Sigmoid colon (tissue), 7 donors: ENCODE results near the gene MAMDC2. TPM values are rescaled to one million over a fixed set of nuclear protein-coding genes. Genes with fewer than 3 reads are reported as not detected.
A peak's percentile ranks its signal among the peaks of the same experiment; 100 is the strongest.

Source experiments
- DNase-seq: peaks from one replicate; pipeline ENCODE4 v3.0.0-alpha.2; 2019
- H3K27ac ChIP-seq, 4 donors: fragments of 200-600 bp; sonication (generic); one replicate each; pipeline ENCODE4 v1.5.1; 2016 to 2019; ENCODE audit warnings: mild to moderate bottlenecking in 1 of 4
- H3K27me3 ChIP-seq, 3 donors: fragments of 200-600 bp; sonication (generic); one replicate each; pipeline ENCODE4 v1.5.1; 2019; ENCODE audit warnings: mild to moderate bottlenecking in 1 of 3
- H3K36me3 ChIP-seq, 4 donors: fragments of 200-600 bp; sonication (generic); one replicate each; pipeline ENCODE4 v1.5.1; 2016 to 2019
- H3K4me1 ChIP-seq, 4 donors: fragments of 200-600 bp; sonication (generic); one replicate each; pipeline ENCODE4 v1.5.1; 2017 to 2019
- H3K4me3 ChIP-seq, 4 donors: fragments of 200-600 bp; sonication (generic); one replicate each; pipeline ENCODE4 v1.5.1; 2017 to 2019; ENCODE audit warnings: mild to moderate bottlenecking in 2 of 4, moderate library complexity in 1 of 4
- H3K9me3 ChIP-seq, 4 donors: fragments of 200-600 bp in 3 of 4; sonication (generic) in 3 of 4; one replicate each; pipeline versions ENCODE4 v1.5.1 to v1.6.1; 2013 to 2019
- CTCF ChIP-seq, 4 experiments: fragments of 450-650 bp in 3 of 4; fragments of 200-600 bp in 1 of 4; IDR thresholded peaks; one replicate each; pipeline ENCODE4 v1.5.1; 2016 to 2019; ENCODE audit warnings: antibody characterized with exemption in 4 of 4, mild to moderate bottlenecking in 3 of 4, moderate library complexity in 2 of 4
- EP300 ChIP-seq, 4 donors: sonication (generic); formaldehyde crosslinking; IDR thresholded peaks; one replicate each; pipeline ENCODE4 v1.6.1; 2017; ENCODE audit warnings: antibody characterized with exemption in 4 of 4
- POLR2A ChIP-seq, 2 donors: fragments of 450-650 bp; IDR thresholded peaks; one replicate each; pipeline ENCODE4 v1.6.1; 2016; ENCODE audit warnings: antibody characterized with exemption in 2 of 2, mild to moderate bottlenecking in 2 of 2, moderate library complexity in 2 of 2
- POLR2AphosphoS5 ChIP-seq, 4 donors: sonication (generic); formaldehyde crosslinking; IDR thresholded peaks; one replicate each; pipeline ENCODE4 v1.6.1; 2017; ENCODE audit warnings: antibody characterized with exemption in 4 of 4
- WGBS, 2 donors: extraction: QIAGEN DNeasy Blood & Tissue Kit; methylation state at CpG; one replicate each; pipeline ENCODE4 v1.1.7; 2013; 5-methylcytosine and 5-hydroxymethylcytosine counted together
- intact Hi-C: fragments of 100-400 bp; cut with DNase I; formaldehyde crosslinking; loops from one replicate; pipeline ENCODE4 v1.15.1; 2023
- polyA plus RNA-seq, 3 donors: library from polyadenylated mRNA; stranded (reverse); fragments of 200-250 nt; gene quantifications; one replicate each; pipeline ENCODE4 v1.2.3, GENCODE V29; 2013
- total RNA-seq, 4 donors: library from RNA; depleted of rRNA; stranded (reverse); fragments of >200 nt; gene quantifications; one replicate each; pipeline ENCODE4 v1.1.0, GENCODE V29; 2016
- donor health status: healthy with polysubstance abuse.
- donor health status: Bipolar disorder and iron deficiency.
- donor health status: healthy.

Gene MAMDC2
- total RNA-seq (100 to 1,000 TPM in 3 of 4 donors, 10 to 100 TPM in 1; 89.9 to 167 (median 137) TPM), polyA plus RNA-seq (1 to 10 TPM; 2.5 to 5.3 (median 4.2) TPM)

GRCh38 chr9:70043689-70044489 lies at the start of gene MAMDC2:
Gene MAMDC2, plus strand, starts transcription at chr9:70043848. Its CDS starts 350 bp downstream, at chr9:70044198.
- H3K27me3 ChIP-seq = no peaks in the 10 kb centered on the region

GRCh38 chr9:69995846-69996245 lies 47.8 kb upstream of the MAMDC2 start:
- TF ChIP-seq EP300 (IDR thresholded peaks at IDR 0.05) = no peak
- no peak for DNase-seq
- H3K4me3 ChIP-seq = no peak overlapping the region
- no peaks in the 10 kb centered on the region for H3K9me3 ChIP-seq
- intact Hi-C loops = loop anchor here (5.0 kb wide), 1 partner anchor 36 kb away; no protein-coding TSS in a partner anchor
- no peaks in the 10 kb centered on the region for H3K4me1 ChIP-seq
- no peaks in the 10 kb centered on the region for H3K27me3 ChIP-seq
- H3K36me3 ChIP-seq = no peaks in the 10 kb centered on the region
- peak overlapping the region in 1 of 4 donors; percentile 22 for H3K27ac ChIP-seq
- 93 to 94% methylated on average over 1 of the region's 1 CpG for WGBS, 2 donors

More at GRCh38 chr9:70043689-70044489, at the start of gene MAMDC2:
- DNase-seq = peak; percentile 91
- H3K36me3 ChIP-seq = peaks cover 0 to 17% (median 8%) of the 10 kb centered on the region in 4 donors
- peaks cover 0 to 80% (median 73%) of the 10 kb centered on the region in 4 donors for H3K4me1 ChIP-seq
- intact Hi-C loops = loop anchor here (2.0 kb wide), 2 partner anchors 67 to 71 kb away; no protein-coding TSS in a partner anchor
- no peaks in the 10 kb centered on the region for H3K9me3 ChIP-seq
- TF ChIP-seq CTCF (IDR thresholded peaks at IDR 0.05) (no peak), POLR2A (IDR thresholded peaks at IDR 0.05) (peak; percentile 65 to 74), EP300 (IDR thresholded peaks at IDR 0.05) (no peak), POLR2AphosphoS5 (IDR thresholded peaks at IDR 0.05) (peak; percentile 84 to 95 (median 90))
- peak within 1 kb of the TSS; percentile 61 to 84 (median 76) for H3K4me3 ChIP-seq
- WGBS, 2 donors = 2 to 3% methylated on average over 55 of the region's 55 CpGs
- H3K27ac ChIP-seq = peak within 1 kb of the TSS; percentile 87 to 98 (median 93)

- Histone ChIP-seq H3K36me3 (no peaks in the 10 kb centered on the region), H3K4me3 (no peak overlapping the region), H3K27me3 (no peaks in the 10 kb centered on the region), H3K4me1 (no peaks in the 10 kb centered on the region), H3K9me3 (no peaks in the 10 kb centered on the region), H3K27ac (peak overlapping the region in 3 of 4 donors; percentile 26 to 72 (median 30))
- DNase-seq = no peak
- WGBS, 2 donors = 33 to 77% methylated on average over 2 of the region's 2 CpGs
- TF ChIP-seq CTCF (IDR thresholded peaks at IDR 0.05) = no peak
- no peak for TF ChIP-seq POLR2A (IDR thresholded peaks at IDR 0.05)
- TF ChIP-seq EP300 (IDR thresholded peaks at IDR 0.05) = peak in 2 of 4 donors; percentile 15 to 42
- TF ChIP-seq POLR2AphosphoS5 (IDR thresholded peaks at IDR 0.05) = peak in 3 of 4 donors; percentile 27 to 55 (median 48)
- intact Hi-C loops = loop anchor here (5.0 kb wide), 1 partner anchor 35 kb away; no protein-coding TSS in a partner anchor
Observed at GRCh38 chr9:69996967-69997366, 46.7 kb upstream of the MAMDC2 start.

- H3K4me1 ChIP-seq = no peaks in the 10 kb centered on the region
- 90 to 91% methylated on average over 2 of the region's 2 CpGs for WGBS, 2 donors
- TF ChIP-seq POLR2A (IDR thresholded peaks at IDR 0.05) (no peak), CTCF (IDR thresholded peaks at IDR 0.05) (no peak), EP300 (IDR thresholded peaks at IDR 0.05) (no peak), POLR2AphosphoS5 (IDR thresholded peaks at IDR 0.05) (no peak)
- H3K27me3 ChIP-seq = no peaks in the 10 kb centered on the region
- no peak overlapping the region for H3K4me3 ChIP-seq
- H3K27ac ChIP-seq = peak overlapping the region in 3 of 4 donors; percentile 26 to 72 (median 30)
- intact Hi-C loops = loop anchor here (5.0 kb wide), 1 partner anchor 35 kb away; no protein-coding TSS in a partner anchor
- no peak for DNase-seq
- H3K9me3 ChIP-seq = no peaks in the 10 kb centered on the region
- H3K36me3 ChIP-seq = no peaks in the 10 kb centered on the region
Observed at GRCh38 chr9:69997524-69997923, 46.1 kb upstream of the MAMDC2 start.

GRCh38 chr9:69999315-69999714 lies 44.3 kb upstream of the MAMDC2 start:
- Histone ChIP-seq H3K9me3 (no peaks in the 10 kb centered on the region), H3K4me3 (no peak overlapping the region), H3K36me3 (no peaks in the 10 kb centered on the region), H3K27me3 (no peaks in the 10 kb centered on the region), H3K27ac (peak overlapping the region in 1 of 4 donors; percentile 17), H3K4me1 (no peaks in the 10 kb centered on the region)
- DNase-seq = no peak
- TF ChIP-seq EP300 (IDR thresholded peaks at IDR 0.05) = no peak
- no peak for TF ChIP-seq POLR2A (IDR thresholded peaks at IDR 0.05)
- no peak for TF ChIP-seq CTCF (IDR thresholded peaks at IDR 0.05)
- no peak for TF ChIP-seq POLR2AphosphoS5 (IDR thresholded peaks at IDR 0.05)
- intact Hi-C loops = loop anchor here (5.0 kb wide), 1 partner anchor 33 kb away; no protein-coding TSS in a partner anchor
- 94 to 97% methylated on average over 1 of the region's 1 CpG for WGBS, 2 donors
